Choroid plexus epithelial cell (primary cell): ENCODE results near the gene AFF2.

ENCODE experiments used
- DNase-seq: peaks from one replicate; pipeline ENCODE4 v3.0.0-alpha.2; 2010; ENCODE audit warnings: low read depth
- H3K4me3 ChIP-seq: 2 replicates; pipeline ENCODE4 v1.5.1; 2011; ENCODE audit warnings: low read depth, mild to moderate bottlenecking, control low read depth, low read length, moderate library complexity
- CTCF ChIP-seq: conservative IDR thresholded peaks from 2 replicates; pipeline ENCODE4 v1.5.1; 2011; ENCODE audit warnings: low read depth, mild to moderate bottlenecking, control low read depth, inconsistent platforms, low read length, moderate library complexity

Gene AFF2

GRCh38 chrX:148512453-148512852 lies 12.0 kb downstream of the AFF2 start:
- no peak for TF ChIP-seq CTCF
- H3K4me3 ChIP-seq, result no peak overlapping the region
- DNase-seq, result no peak

GRCh38 chrX:148513661-148514060 lies 13.2 kb downstream of the AFF2 start:
- no peak overlapping the region for H3K4me3 ChIP-seq
- DNase-seq, result no peak
- no peak for TF ChIP-seq CTCF

- no peak overlapping the region for H3K4me3 ChIP-seq
- DNase-seq, result no peak
- no peak for TF ChIP-seq CTCF
These were observed 16.8 kb downstream of the AFF2 start for GRCh38 chrX:148517176-148517575.

- no peak overlapping the region for H3K4me3 ChIP-seq
- no peak for DNase-seq
These were observed 21.6 kb downstream of the AFF2 start for GRCh38 chrX:148522006-148522405.

GRCh38 chrX:148523303-148524080 lies 23.1 kb downstream of the AFF2 start:
- no peak overlapping the region for H3K4me3 ChIP-seq
- DNase-seq, result no peak
- no peak for TF ChIP-seq CTCF

More at GRCh38 chrX:148522006-148522405, 21.6 kb downstream of the AFF2 start:
- no peak for TF ChIP-seq CTCF

- peak; percentile 46 for DNase-seq
- TF ChIP-seq CTCF, result peak; percentile 52
- H3K4me3 ChIP-seq, result no peak overlapping the region
These were observed 30.2 kb downstream of the AFF2 start for GRCh38 chrX:148530464-148531077.

- H3K4me3 ChIP-seq, result no peak overlapping the region
- DNase-seq, result no peak
- no peak for TF ChIP-seq CTCF
These were observed 33.9 kb downstream of the AFF2 start for GRCh38 chrX:148534291-148534690.
